Measurements from ENCODE around the gene AQP12B.

AQP12B gene

DNA sequence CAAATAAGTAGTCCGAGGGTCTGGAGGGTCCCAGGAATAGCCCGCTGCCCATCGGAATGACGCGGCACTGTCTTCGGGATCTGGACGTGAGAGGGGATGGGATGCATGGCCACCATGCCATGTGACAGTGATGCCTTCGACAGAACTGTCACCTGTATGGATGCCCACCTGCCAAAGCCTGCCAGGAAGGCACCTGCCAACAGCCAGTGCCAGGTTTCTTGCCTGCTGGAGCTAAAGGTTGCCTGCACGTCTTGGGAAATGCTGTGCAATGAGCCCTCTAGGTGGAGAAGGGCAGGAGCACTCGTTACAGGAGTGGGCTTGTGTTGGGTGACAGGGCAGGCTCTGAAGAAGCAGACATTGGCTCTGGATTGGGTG lies 36.9 kb downstream of the AQP12B start:
- ATAC-seq (replicated peaks) = no peak
- Mint-ChIP-seq H3K9me3 (no peaks in the 10 kb centered on the region), H3K36me3 (no peaks in the 10 kb centered on the region), H3K27ac (no peak overlapping the region), H3K4me3 (no peak overlapping the region), H3K27me3 (peaks cover 38 to 56% of the 10 kb centered on the region in 2 donors), H3K4me1 (peaks cover 0 to 7% of the 10 kb centered on the region in 2 donors)
- DNase-seq = no peak

DNA sequence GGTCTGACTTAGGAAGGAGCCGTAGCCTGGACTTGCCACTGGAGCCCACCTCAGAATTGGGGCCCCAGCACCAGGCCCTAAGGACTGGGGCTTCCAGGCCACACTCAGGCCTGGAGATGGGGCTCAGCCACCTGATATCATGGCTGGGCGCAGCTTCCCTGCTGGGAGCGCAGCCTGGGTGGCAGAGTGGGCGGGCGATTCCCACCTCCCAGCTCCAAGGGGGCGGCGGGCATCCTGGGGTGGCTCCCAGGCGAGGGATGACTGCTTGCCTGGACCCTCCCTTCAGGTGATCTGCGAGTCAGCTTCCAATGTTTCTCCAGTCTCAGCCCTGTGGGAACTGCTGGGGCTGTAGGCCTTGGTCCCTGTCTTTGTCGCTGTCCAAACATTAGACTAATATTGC lies 37.3 kb downstream of the AQP12B start:
- Mint-ChIP-seq H3K27me3 (peaks cover 36 to 51% of the 10 kb centered on the region in 2 donors), H3K27ac (no peak overlapping the region), H3K36me3 (no peaks in the 10 kb centered on the region), H3K4me3 (no peak overlapping the region), H3K9me3 (no peaks in the 10 kb centered on the region), H3K4me1 (peaks cover 0 to 7% of the 10 kb centered on the region in 2 donors)
- DNase-seq = no peak
- no peak for ATAC-seq (replicated peaks)

DNA sequence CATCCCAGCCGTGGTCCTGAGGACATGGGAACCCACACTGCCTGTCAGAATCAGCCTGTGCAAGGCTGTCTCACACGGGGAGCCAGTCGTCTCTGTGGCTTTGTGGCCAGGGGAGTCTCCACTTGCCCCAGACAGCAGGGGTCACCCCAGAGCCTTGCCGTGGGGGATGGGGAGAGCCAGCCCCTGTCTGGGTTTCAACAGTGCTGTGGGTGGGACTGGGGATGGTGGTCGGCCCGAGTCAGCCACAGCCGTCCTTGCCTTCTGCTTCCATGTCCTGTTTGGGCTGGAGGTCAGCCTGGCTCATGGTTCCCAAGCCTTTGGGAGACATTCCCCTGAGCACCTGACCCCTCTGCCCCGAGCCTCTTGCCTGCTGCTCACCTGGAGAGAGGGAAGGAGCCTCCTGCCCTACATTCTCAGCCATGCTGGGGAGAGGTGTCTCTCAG lies 37.8 kb downstream of the AQP12B start:
- ATAC-seq (replicated peaks) (no peak), DNase-seq (no peak)
- Mint-ChIP-seq H3K36me3 (no peaks in the 10 kb centered on the region), H3K27me3 (peaks cover 36 to 48% of the 10 kb centered on the region in 2 donors), H3K4me3 (no peak overlapping the region), H3K27ac (no peak overlapping the region), H3K9me3 (no peaks in the 10 kb centered on the region), H3K4me1 (peaks cover 0 to 7% of the 10 kb centered on the region in 2 donors)

DNA sequence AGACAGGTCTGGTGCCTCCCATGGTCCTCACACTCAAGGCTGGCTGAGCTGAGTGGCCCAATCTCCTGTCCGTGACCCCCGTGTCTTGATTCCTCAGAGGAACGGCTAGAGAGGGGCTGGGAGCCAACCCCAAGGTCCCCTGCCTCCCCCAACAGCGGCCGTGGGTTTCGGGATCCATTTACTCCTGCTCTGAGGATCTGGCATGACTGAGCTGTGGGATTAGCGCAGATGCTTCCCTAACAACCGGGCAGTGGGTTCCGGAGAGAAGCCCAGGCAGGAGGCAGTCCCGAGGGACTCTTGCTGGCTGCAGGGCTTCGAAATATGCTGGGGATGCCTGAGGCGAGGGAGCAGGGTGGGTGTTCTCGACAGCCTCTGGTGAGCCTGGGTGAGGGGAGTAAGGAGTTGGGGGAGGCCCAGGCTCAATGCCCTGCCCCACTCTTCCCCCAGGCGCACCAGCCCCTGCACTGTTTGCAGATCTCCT lies 38.5 kb downstream of the AQP12B start:
- no peaks in the 10 kb centered on the region for H3K36me3 Mint-ChIP-seq
- H3K9me3 Mint-ChIP-seq = no peaks in the 10 kb centered on the region
- H3K4me3 Mint-ChIP-seq = no peak overlapping the region
- no peak for ATAC-seq (replicated peaks)
- no peak for DNase-seq
- H3K4me1 Mint-ChIP-seq = peaks cover 0 to 7% of the 10 kb centered on the region in 2 donors
- peaks cover 32 to 48% of the 10 kb centered on the region in 2 donors for H3K27me3 Mint-ChIP-seq
- no peak overlapping the region for H3K27ac Mint-ChIP-seq

DNA sequence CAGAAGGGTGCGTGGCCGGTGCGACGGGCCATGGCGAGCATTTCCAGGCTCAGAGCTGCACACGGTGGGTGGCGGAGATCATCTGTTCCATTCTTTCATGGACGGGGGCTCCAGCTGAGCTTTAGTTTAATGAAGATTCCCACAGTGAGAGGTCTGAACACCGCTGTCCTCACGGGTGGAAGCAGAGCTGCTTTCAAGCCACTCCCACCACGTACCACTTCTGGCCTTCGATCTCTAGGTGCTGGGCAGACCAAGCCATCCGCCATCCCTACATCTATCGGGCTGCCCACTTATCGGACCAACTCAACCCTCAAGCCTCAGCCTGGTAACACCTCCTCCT lies 38.9 kb downstream of the AQP12B start:
- H3K27ac Mint-ChIP-seq = peak overlapping the region; percentile 65
- DNase-seq (no peak), ATAC-seq (replicated peaks) (no peak)
- H3K9me3 Mint-ChIP-seq = no peaks in the 10 kb centered on the region
- no peaks in the 10 kb centered on the region for H3K36me3 Mint-ChIP-seq
- peaks cover 0 to 7% of the 10 kb centered on the region in 2 donors for H3K4me1 Mint-ChIP-seq
- H3K27me3 Mint-ChIP-seq = peaks cover 29 to 43% of the 10 kb centered on the region in 2 donors
- H3K4me3 Mint-ChIP-seq = no peak overlapping the region

DNA sequence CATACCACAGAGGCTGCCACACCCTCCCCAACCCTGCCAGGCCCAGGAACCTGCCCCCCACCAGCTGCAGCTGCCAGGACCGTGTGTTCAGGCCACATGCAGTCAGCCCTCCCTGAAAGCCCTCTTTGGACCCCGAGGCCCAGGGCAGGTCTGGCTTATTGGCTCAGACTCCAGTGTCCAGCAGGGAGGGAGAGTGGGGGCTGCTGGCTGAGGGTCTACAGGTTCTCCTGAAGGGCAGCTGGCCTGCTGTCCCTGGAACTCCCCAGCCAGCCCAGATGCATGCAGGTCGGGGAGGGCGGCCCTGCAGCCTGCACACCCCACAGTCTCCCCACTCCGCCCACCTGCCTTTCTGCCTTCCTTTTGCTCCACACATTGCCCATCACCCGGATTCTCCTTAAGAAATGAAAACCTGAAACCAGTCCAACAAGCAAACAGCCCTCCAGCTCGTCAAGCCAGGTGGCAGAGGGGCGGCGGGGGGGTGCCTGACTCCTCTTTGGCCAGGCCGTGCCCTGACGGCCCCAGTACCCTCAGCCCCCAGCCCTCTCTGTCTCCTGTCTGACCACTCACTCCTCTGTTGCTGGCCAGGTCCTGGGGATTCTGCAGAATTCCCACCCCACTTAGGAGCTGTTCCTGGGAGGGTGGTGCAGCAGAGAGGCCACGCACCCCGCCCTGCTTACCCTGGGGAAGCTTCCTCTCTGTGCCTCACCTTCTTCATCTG lies 39.4 kb downstream of the AQP12B start:
- H3K9me3 Mint-ChIP-seq = no peaks in the 10 kb centered on the region
- no peak for DNase-seq
- H3K36me3 Mint-ChIP-seq = no peaks in the 10 kb centered on the region
- peaks cover 24 to 38% of the 10 kb centered on the region in 2 donors for H3K27me3 Mint-ChIP-seq
- peak overlapping the region; percentile 65 for H3K27ac Mint-ChIP-seq
- no peak for ATAC-seq (replicated peaks)
- peaks cover 0 to 4% of the 10 kb centered on the region in 2 donors for H3K4me1 Mint-ChIP-seq
- H3K4me3 Mint-ChIP-seq = no peak overlapping the region

DNA sequence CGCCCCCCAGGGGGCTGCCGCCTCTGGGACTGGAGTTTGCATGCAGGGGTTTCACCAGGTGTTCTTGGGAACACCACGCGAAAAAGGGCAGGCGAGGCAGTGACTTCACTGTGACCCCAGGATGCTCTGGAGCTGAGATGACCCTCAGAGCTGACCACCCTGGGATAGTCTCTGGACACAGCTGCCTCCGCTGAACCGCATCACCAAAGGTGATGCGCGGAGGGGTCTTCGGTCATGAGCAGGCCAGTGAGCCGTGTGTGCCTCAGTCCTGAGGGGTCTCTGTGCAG lies 39.9 kb downstream of the AQP12B start:
- Mint-ChIP-seq H3K9me3 (no peaks in the 10 kb centered on the region), H3K36me3 (no peaks in the 10 kb centered on the region), H3K27ac (no peak overlapping the region), H3K27me3 (peaks cover 20 to 33% of the 10 kb centered on the region in 2 donors), H3K4me1 (peaks cover 0 to 5% of the 10 kb centered on the region in 2 donors), H3K4me3 (no peak overlapping the region)
- no peak for ATAC-seq (replicated peaks)
- no peak for DNase-seq

DNA sequence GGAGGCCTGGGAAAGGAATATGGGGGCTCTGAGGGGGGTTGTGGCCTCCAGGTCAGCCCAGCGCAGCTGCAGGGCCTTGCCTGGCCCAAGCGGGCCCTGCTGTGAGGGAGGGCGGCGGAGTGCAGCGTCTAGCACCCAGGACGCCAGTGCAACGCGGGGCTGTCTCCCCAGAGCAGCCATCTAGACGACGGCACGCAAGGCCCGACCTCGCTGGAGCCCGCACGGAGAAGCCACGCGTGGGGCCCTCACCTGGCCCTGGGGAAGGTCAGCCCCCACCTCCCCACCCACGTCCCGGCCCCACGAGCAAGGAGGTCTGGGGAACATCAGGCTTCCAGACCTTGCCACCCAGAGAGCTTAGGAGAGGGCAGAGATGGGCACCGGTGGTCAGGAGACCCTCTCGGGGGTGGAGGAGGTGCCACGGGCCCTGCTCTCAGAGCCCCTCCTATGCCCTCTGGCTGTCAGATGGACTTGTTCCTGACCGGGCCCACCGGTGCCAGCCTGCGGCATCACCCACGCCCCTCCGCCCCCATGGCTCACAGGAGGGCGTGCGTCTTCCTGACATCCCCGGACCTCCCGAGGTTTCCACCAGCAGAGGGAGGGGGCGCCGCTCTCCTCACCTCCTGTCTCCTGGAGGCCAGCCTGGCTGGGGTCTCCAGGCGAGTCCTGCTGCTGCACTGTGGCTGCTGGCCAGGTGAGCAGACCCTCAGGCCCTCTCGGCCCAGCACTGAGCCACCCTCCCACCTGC lies 40.5 kb downstream of the AQP12B start:
- Mint-ChIP-seq H3K27me3 (peaks cover 15 to 28% of the 10 kb centered on the region in 2 donors), H3K4me3 (no peak overlapping the region), H3K9me3 (no peaks in the 10 kb centered on the region), H3K4me1 (peaks cover 0 to 5% of the 10 kb centered on the region in 2 donors), H3K27ac (no peak overlapping the region), H3K36me3 (no peaks in the 10 kb centered on the region)
- DNase-seq (no peak), ATAC-seq (replicated peaks) (no peak)

DNA sequence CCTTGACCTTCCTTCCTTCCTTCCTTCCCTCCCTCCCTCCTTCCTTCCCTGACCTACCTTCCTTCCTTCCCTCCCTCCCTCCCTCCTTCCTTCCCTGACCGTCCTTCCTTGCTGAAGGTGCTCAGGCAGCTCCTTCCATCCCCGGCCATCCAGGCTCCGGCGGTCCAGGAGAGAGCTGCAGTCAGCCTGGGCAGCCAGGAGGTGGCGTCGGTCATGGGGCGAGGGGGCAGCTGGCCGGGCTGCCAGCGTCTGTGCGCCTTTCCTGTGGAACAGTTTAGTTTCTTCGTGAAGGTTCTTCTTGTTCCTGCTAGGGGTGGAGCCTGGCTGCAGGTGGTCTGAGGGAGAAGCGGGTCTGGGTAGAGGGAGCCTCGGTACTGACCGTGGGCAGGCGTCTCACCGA lies 41.7 kb downstream of the AQP12B start:
- DNase-seq = no peak
- no peaks in the 10 kb centered on the region for H3K9me3 Mint-ChIP-seq
- H3K27ac Mint-ChIP-seq = no peak overlapping the region
- peaks cover 0 to 4% of the 10 kb centered on the region in 2 donors for H3K4me1 Mint-ChIP-seq
- peak in 1 of 2 donors; percentile 41 for ATAC-seq (replicated peaks)
- no peak overlapping the region for H3K4me3 Mint-ChIP-seq
- peaks cover 11 to 20% of the 10 kb centered on the region in 2 donors for H3K27me3 Mint-ChIP-seq
- no peaks in the 10 kb centered on the region for H3K36me3 Mint-ChIP-seq

DNA sequence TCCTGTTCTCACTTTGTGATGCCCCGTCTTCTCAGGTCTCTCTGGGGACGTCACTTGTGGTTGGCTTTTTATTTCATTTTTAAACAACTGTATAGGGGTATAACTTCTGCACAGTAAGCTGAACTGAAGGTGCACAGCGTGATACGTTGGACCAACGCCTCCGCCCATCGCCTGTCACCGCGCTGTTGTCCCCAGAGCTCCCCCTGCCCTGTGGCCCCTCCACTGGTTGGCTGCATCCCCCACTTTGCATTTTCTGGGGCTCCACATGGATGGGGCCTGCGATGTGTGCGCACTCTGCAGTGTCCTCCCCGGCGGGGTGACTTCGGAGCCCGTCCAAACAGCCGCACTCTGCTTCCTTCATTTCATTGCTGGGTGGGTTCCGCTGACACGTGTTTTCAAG lies 43.1 kb downstream of the AQP12B start:
- peaks cover 3 to 4% of the 10 kb centered on the region in 2 donors for H3K36me3 Mint-ChIP-seq
- no peak overlapping the region for H3K4me3 Mint-ChIP-seq
- H3K9me3 Mint-ChIP-seq = peaks cover 4 to 5% of the 10 kb centered on the region in 2 donors
- peaks cover 5 to 8% of the 10 kb centered on the region in 2 donors for H3K27me3 Mint-ChIP-seq
- H3K27ac Mint-ChIP-seq = no peak overlapping the region
- H3K4me1 Mint-ChIP-seq = peaks cover 0 to 4% of the 10 kb centered on the region in 2 donors
- ATAC-seq (replicated peaks) (no peak), DNase-seq (no peak)

DNA sequence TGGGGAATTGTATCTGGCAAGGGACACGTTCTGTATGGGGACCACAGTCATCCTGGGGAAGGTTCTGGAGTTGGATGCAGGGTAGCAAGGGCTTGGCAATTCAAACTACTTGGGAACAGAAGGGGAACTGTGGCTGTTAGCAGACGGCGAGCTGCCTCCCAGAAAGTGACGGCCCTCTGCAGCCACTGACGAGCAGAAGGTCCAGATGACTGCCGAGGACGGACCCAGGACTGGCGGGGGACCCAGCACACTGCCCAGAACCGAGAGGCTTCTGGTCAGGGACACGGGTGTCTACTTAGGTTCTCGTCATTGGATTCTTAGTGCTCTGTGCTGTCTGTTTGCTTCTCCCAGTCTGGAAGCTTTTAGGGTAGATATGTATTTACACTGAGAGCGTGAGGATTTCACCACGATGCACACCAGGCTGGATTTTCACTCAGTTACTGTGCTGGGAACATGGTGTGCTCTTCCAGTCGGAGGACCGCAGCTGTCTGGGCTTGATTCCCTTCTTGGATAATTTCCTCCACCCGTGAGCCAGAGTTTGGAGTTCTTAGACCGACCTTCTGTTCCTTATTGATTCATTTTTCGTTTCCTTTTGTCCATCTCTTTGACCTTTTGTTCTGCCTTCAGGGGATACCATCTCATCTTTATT lies 44.0 kb downstream of the AQP12B start:
- Mint-ChIP-seq H3K4me3 (no peak overlapping the region), H3K9me3 (peaks cover 9 to 14% of the 10 kb centered on the region in 2 donors), H3K27ac (no peak overlapping the region), H3K36me3 (peaks cover 3 to 10% of the 10 kb centered on the region in 2 donors), H3K4me1 (peaks cover 0 to 4% of the 10 kb centered on the region in 2 donors), H3K27me3 (peaks cover 0 to 2% of the 10 kb centered on the region in 2 donors)
- no peak for DNase-seq
- no peak for ATAC-seq (replicated peaks)

DNA sequence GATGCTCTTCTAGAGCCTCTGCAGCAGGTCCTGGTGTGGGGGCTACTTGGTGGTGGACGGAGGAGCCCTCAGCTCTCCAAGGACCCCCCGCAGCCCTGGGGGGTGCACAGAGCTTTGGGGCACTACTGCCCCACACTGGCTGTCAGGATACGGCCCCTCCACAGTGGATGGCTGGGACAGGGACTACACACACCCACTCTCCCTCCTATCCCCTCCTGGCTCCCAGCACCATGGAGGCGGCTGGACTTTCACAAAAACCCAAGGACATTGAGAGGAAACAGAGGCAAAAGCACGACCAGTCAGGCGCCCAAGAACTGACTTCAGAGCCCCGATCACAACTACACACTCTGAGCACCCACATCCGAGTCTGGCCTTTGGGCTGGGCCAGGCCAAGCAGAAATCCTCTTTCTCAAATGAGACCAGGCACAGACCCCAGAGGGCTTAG lies 44.8 kb downstream of the AQP12B start:
- ATAC-seq (replicated peaks) (peak in 1 of 2 donors; percentile 42), DNase-seq (no peak)
- Mint-ChIP-seq H3K27ac (no peak overlapping the region), H3K4me1 (peaks cover 0 to 4% of the 10 kb centered on the region in 2 donors), H3K36me3 (peaks cover 7 to 13% of the 10 kb centered on the region in 2 donors), H3K27me3 (no peaks in the 10 kb centered on the region), H3K4me3 (no peak overlapping the region), H3K9me3 (peaks cover 16 to 21% of the 10 kb centered on the region in 2 donors)

DNA sequence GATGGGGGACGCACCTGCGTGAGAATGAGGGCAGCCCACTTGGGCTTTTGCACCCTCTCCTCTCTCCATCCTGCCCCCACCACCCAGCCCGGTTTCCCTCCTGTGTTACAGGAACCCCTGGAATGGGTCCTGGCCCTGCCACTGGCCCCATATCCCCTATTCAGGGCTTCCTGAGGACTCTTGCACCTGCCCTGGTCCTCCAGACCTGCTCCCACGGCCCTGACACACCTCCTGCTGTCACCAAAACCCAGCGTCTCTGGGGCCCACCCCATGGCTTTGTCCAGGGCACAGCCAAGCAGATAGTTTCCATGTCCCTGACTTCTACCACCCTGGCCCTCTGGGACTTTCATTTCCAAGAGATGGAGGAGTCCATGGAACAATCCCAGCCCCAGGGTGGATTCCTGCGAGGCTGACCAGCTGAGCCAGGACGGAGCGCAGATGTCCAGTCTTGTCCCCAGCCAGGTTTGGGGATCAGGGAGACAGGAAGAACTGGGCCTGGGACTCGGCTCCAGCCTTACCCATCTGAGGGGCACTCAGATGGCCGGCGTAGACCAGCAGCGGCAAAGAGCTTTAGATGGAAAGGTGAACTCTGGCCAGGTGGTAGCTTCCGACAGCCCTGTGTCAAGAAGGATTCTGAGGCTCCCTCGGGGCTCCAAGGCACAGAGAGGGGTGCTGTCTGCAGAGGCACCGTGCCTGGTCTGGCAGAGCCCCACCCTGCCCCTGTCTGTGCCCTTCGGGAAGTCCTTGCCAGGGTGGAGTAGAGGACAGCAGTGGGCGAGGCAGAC lies 45.4 kb downstream of the AQP12B start:
- Mint-ChIP-seq H3K36me3 (peaks cover 7 to 16% of the 10 kb centered on the region in 2 donors), H3K9me3 (peaks cover 19 to 27% of the 10 kb centered on the region in 2 donors), H3K27ac (peak overlapping the region; percentile 3), H3K4me1 (peaks cover 0 to 4% of the 10 kb centered on the region in 2 donors), H3K4me3 (no peak overlapping the region), H3K27me3 (no peaks in the 10 kb centered on the region)
- no peak for ATAC-seq (replicated peaks)
- no peak for DNase-seq

DNA sequence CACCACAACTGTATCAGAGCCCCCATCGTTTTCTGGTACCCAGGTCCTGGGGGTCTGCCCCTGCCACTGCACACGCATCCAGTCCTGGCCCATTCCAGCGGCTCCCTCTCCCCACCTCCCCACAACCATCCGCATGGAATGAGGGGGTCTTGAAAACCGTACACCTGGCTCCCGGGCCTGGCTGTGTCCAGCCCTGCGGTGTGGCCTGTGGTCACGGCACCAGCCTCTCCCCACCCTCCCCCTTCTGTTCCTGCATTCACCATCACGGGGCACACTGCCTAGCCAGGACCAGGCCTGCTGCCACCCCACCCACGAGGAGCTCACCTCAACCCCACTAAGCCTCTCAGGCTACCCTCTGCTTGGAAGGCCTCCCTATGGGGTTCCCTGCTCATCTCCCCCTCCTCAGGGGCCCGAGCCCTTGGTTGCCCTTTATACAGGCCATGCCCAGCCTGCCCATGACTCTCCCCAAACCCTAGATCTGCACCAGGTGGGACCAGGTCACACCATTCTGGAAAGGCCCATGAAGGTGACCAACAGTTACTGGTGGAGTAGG lies 46.0 kb downstream of the AQP12B start:
- Mint-ChIP-seq H3K4me3 (no peak overlapping the region), H3K36me3 (peaks cover 10 to 22% of the 10 kb centered on the region in 2 donors), H3K9me3 (peaks cover 23 to 27% of the 10 kb centered on the region in 2 donors), H3K27me3 (no peaks in the 10 kb centered on the region), H3K4me1 (peaks cover 0 to 4% of the 10 kb centered on the region in 2 donors), H3K27ac (no peak overlapping the region)
- ATAC-seq (replicated peaks) (no peak), DNase-seq (no peak)
